GM21576 (cell line): ENCODE results near the gene TOP2B.

Source experiments
- ATAC-seq: cut with Tn5 transposase; IDR thresholded peaks from one replicate; pipeline ENCODE4 v1.9.1; 2021; ENCODE audit warnings: mild to moderate bottlenecking, moderate library complexity; ENCODE audit not compliant: unreplicated experiment

Gene TOP2B, protein sequence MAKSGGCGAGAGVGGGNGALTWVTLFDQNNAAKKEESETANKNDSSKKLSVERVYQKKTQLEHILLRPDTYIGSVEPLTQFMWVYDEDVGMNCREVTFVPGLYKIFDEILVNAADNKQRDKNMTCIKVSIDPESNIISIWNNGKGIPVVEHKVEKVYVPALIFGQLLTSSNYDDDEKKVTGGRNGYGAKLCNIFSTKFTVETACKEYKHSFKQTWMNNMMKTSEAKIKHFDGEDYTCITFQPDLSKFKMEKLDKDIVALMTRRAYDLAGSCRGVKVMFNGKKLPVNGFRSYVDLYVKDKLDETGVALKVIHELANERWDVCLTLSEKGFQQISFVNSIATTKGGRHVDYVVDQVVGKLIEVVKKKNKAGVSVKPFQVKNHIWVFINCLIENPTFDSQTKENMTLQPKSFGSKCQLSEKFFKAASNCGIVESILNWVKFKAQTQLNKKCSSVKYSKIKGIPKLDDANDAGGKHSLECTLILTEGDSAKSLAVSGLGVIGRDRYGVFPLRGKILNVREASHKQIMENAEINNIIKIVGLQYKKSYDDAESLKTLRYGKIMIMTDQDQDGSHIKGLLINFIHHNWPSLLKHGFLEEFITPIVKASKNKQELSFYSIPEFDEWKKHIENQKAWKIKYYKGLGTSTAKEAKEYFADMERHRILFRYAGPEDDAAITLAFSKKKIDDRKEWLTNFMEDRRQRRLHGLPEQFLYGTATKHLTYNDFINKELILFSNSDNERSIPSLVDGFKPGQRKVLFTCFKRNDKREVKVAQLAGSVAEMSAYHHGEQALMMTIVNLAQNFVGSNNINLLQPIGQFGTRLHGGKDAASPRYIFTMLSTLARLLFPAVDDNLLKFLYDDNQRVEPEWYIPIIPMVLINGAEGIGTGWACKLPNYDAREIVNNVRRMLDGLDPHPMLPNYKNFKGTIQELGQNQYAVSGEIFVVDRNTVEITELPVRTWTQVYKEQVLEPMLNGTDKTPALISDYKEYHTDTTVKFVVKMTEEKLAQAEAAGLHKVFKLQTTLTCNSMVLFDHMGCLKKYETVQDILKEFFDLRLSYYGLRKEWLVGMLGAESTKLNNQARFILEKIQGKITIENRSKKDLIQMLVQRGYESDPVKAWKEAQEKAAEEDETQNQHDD (N-terminal part only)

DNA sequence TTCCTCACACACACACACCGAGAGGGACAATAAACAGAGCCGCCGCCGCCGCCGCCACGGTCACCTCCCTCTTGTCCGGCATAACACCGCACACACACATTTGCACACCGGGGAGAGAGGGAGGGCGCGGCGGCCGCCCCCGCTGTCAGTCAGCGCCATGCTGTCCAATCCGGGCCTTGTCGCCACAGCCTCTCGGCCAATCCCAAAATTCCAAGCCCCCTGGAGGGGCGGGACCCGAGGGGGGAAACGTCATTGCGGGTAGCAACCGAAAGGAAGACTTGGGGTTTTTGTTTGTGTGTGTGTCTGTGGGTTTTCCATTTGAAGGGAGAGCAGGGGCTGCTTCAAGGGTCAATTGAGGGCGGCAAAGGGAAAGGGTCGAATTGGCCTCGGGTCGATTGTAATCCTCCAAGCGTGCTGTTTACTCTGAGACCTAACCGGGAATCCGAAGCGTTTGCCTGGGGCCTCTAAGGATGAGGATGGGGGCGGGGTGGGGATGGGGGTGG, at the start of gene TOP2B:
Gene TOP2B (minus strand): TSS at position 96 of the 503 bp plus-strand sequence. CDS start 610 bp downstream, outside the sequence.
- ATAC-seq, result peak; percentile 84

DNA sequence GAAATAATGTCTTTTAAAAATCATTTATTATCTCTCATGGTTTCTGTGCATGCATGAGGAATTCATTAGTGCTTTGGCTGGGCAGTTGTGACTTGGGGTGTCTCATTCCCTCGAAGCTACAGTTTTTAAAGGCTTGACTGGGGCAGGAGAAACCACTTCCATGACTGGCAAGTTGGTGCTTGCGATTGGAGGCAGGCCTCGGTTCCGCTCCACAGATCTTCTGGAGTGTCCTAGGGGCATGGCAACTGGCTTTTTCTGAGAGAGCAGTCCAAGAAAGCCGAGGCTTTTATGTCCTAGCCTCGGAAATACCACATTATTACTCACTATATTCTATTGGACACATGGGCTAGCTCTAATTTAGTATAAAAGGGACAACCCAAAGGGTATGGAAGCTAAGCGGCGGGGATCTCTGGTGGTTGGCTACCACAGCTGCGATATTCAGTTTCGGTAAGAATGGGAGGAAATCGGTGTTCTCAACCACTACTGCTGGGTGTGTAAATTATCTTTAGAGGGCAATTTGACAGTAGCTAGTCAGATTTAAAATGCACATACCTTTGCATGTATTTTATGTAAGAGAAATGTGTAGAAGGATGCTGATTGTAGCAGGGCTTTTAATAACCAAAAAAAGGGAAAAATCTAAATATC, 48.8 kb upstream of the TOP2B start:
- no peak for ATAC-seq

GRCh38 chr3:25711090-25711489, 46.4 kb upstream of the TOP2B start:
- ATAC-seq, result no peak

GRCh38 chr3:25708036-25708435, 43.3 kb upstream of the TOP2B start:
- ATAC-seq, result no peak

GRCh38 chr3:25707268-25707926, 42.7 kb upstream of the TOP2B start:
- ATAC-seq, result no peak

DNA sequence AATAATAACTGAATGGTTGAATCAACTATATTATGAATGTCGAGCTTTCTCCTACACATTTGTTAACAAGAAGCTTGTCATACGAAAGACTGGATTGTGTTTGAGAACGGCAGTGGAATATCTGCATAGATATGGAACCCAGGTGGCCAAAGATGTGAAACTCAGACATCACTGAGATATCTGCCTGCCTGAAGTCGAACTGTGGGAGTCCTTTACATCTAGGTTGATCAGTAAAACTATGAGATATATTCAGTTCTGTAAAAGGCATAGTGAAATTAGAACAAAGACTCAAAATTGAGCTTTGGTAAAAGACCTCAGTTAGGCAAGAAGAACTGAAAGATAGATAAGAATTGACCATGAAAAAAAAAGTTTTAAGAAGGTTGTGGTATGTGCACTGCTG, 41.5 kb upstream of the TOP2B start:
- ATAC-seq, result no peak

- ATAC-seq, result no peak
Measured at GRCh38 chr3:25697553-25697952, 32.8 kb upstream of the TOP2B start.

DNA sequence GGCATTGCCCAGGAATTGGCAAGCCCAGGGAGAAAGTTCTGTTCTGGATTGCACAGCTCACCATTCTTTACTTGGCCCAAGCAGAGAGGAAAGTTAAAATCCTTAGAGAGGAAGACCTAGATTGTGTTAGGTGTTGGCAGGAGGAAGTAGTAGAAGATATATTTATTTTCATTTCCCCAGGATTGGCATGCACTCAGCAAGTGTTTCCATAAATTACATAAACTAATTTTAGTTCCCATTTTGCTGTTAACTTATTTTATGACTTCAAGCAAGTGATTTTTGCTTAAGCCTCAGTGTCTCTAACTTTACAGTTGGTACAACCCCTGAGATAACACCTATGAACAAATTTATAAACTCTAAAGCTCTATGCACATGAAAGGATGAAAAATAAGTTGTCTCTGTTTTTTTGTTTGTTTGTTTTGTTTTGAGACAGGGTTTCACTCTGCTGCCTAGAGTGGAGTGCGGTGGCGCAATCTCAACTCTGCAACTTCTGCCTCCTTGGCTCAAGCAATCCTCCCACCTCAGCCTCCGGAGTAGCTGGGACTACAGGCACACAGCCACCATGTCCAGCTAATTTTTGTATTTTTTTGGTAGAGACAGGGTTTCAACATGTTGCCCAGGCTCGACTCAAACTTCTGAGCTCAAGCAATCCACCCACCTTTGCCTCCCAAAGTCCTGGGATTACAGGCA, 31.2 kb upstream of the TOP2B start:
- no peak for ATAC-seq

GRCh38 chr3:25693238-25693637, 28.5 kb upstream of the TOP2B start:
- no peak for ATAC-seq

DNA sequence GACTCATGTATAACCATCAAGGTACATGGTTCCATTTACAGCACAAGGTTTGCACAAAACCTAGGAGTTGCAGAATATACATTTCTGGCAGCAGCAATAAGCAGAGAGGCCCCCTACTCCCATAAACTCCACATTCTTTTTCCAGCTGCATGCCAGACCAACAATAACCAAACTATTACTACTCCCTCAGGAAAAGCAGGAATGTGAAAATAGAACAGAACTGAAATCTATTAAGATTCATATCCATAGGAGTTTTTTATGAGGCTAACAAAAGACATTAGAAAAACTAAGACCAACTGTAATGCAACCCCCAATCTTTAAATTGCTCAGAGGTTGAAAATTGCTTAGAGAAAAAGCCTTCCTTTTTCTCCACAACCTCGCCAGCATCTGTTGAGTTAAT, 27.6 kb upstream of the TOP2B start:
- no peak for ATAC-seq

DNA sequence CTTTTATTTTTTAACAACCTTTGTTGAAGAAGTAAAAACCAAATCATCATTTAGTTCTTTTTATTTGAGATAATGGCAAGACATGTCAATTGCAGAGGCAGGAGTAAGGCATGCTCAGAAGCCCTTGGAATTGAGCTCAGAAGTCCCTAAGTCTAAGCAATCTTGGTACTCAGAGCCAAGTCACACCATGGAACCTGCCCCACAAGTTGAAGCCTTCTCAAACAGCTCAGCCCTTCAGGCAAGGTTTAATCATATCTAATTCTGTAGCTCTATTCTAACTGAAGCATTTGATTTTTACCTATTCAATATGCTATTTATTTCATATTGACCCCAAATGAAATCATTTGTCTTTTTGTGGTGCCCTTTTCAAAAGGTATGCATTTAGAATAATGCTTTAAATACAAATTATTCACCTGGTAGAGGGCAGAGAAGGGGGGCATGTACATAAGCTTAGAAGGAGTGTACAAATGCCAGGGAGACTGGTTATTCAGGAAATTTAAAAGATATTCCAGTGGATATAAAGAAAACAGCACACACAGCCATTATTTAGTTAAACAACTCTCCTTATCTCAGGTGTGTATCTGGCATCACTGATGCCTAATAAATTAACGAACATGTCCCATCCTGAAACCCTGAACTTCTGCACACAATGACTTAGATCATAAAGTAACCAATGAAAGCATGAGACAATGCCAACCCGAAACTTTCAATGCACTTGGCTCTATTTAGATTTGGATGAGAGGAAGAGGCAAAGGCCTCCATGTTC, 26.2 kb upstream of the TOP2B start:
- no peak for ATAC-seq

GRCh38 chr3:25689226-25689625, 24.5 kb upstream of the TOP2B start:
- ATAC-seq, result no peak

DNA sequence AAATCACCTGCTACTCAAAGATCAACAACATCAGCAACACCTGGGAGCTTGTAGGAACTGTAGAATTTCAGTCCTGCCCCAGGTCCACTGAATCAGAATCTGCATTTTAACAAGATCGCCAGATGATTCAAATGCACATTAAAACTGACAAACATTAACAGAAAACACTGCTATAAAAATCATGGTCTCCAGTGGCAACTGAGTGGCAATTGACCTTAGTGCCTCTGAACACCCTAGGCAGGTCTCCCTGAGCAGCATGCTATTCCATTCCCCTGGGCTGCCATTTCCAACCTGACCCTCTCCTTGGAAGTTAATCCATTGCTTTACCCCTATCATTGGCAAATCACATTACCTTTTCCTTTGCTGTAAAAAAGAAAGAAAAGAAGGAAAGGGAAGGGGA, 23.0 kb upstream of the TOP2B start:
- ATAC-seq, result no peak

DNA sequence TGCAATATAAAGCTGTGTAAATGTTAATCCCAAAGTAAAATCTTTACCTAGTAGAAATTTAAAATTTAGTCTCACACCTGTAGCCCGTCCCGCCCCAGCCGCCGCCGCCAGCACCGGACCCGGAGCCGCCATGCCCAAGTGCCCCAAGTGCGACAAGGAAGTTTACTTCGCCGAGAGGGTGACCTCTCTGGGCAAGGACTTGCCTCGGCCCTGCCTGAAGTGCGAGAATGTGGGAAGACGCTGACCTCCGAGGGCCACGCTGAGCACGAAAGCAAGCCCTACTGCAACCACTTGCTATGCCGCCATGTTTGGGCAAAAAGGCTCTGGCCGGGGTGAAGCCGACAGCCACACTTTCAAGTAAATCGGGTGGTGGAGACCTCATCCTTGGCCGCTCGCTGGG, 22.1 kb upstream of the TOP2B start:
- no peak for ATAC-seq

DNA sequence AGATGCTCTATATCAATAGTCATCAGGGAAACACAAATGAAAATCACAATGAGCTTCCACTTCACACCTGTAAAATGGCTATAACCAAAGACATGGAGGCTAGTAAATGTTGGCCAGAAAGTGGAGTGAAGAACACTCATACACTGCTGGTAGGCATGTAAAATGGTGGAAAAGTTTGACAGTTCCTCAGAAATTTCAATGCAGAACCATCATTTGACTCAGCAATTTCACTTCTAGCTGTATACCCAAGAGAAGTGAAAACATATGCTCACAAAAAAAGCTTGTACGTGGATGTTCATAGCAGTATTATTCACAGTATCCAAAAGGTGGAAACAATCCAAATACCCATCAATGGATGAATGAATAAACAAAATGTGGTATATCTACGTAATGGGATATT, 19.2 kb upstream of the TOP2B start:
- no peak for ATAC-seq

- no peak for ATAC-seq
Measured at GRCh38 chr3:25683410-25683809, 18.7 kb upstream of the TOP2B start.

DNA sequence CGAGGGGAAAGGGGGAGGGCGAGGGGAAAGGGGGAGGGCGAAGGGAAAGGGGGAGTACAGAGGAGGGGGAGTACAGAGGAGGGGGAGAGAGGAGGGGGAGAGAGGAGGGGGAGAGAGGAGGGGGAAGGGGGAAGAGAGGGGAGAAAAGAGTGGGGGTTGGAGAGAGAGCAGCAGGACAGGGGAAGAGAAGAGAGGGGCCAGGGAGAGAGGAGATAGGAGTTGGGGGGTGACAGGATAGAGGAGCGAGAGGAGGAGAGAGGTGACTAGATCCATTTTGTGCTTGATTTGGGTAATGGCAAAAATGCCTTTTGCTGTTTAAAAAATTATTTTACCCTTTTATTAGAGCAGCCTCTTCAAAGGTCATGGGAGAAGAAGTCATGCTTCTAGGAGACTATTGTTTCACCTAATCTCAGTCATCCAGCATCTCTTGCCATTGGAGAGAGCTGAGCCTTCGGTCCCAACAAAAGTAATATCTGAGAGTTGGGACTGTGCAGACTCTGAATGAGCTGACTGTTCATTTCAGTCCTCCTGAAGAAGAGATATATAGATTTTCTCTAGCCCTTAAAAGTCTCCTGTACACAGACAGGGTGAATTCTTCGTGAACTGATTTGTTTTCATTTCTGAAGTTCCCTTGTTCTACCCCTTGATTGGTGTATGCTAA, 15.1 kb upstream of the TOP2B start:
- no peak for ATAC-seq

GRCh38 chr3:25679166-25679565, 14.5 kb upstream of the TOP2B start:
- ATAC-seq, result no peak
